Vagina (tissue), 2 donors: ENCODE data around the gene XKRX. TPM values are rescaled to one million over a fixed set of nuclear protein-coding genes. Genes with fewer than 3 reads are reported as not detected.

Source experiments
- DNase-seq, 2 donors: peaks; one replicate each; pipeline ENCODE4 v3.0.0-alpha.2; 2017; ENCODE audit errors: extremely low spot score in 2 of 2
- H3K27ac ChIP-seq: fragments of 200-600 bp; sonication (generic); one replicate; pipeline ENCODE4 v1.5.1; 2019
- H3K27me3 ChIP-seq: fragments of 200-600 bp; sonication (generic); one replicate; pipeline ENCODE4 v1.5.1; 2019
- H3K36me3 ChIP-seq, 2 donors: fragments of 200-600 bp; sonication (generic); one replicate each; pipeline ENCODE4 v1.5.1; 2017 to 2019
- H3K4me1 ChIP-seq: fragments of 200-600 bp; sonication (generic); one replicate; pipeline ENCODE4 v1.5.1; 2019
- H3K4me3 ChIP-seq, 2 donors: fragments of 200-600 bp; sonication (generic); 1 replicate in 1 of 2; 2 replicates in 1 of 2; pipeline ENCODE4 v1.5.1; 2016 to 2019
- H3K9me3 ChIP-seq: fragments of 200-600 bp; sonication (generic); one replicate; pipeline ENCODE4 v1.5.1; 2019
- POLR2A ChIP-seq, 2 donors: fragments of 450-650 bp; IDR thresholded peaks; one replicate each; pipeline ENCODE4 v1.6.1; 2017; ENCODE audit warnings: antibody characterized with exemption in 2 of 2, mild to moderate bottlenecking in 2 of 2, moderate library complexity in 2 of 2
- POLR2AphosphoS5 ChIP-seq, 2 donors: sonication (generic); formaldehyde crosslinking; IDR thresholded peaks; one replicate each; pipeline ENCODE4 v1.9.0; 2017; ENCODE audit warnings: antibody characterized with exemption in 2 of 2, mild to moderate bottlenecking in 2 of 2, low read depth in 1 of 2; ENCODE audit not compliant: insufficient read depth in 1 of 2
- intact Hi-C: fragments of 100-400 bp; cut with DNase I; formaldehyde crosslinking; loops from one replicate; pipeline ENCODE4 v1.15.1; 2023
- total RNA-seq: library from RNA; depleted of rRNA; stranded (reverse); fragments of >200 nt; gene quantifications from one replicate; pipeline ENCODE4 v1.2.3, GENCODE V29; 2016
- TF ChIP-seq, protein P1 (sequence below), 3 experiments: fragments of 450-650 bp in 2 of 3; fragments of 200-600 bp in 1 of 3; sonication (generic) in 1 of 3; IDR thresholded peaks; one replicate each; pipeline ENCODE4 v1.5.1; 2017 to 2019; ENCODE audit warnings: antibody characterized with exemption in 3 of 3, mild to moderate bottlenecking in 2 of 3, moderate library complexity in 2 of 3

XKRX gene
- total RNA-seq, 1 donor from 2014 or later = 0.74 TPM

DNA sequence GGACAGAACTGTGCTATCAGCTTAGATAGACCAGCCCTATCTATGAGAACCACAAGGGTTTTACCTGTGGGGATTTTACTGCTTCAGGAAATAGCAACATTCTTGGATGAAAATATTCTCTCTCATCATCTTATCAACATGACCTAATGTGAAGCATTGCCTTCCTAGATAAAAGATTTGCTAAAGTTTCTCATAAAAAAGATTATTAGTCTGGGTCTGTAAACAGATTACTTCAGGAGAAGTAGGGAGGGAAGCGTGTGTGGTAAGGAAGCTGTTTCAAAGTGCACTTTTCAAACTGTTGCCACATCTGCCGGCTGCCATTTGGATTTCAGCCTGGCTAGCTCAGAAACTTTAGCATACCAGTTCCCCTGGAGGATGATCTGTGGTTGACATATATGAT is 54.4 kb downstream of the XKRX start, which contains the start of gene NOX1:
Gene NOX1 (minus strand): TSS at position 35 of the 400 bp plus-strand sequence. CDS start 220 bp downstream, outside the sequence.
- intact Hi-C loops = no loop called here
- no peak for DNase-seq
- Histone ChIP-seq H3K4me1 (no peaks in the 10 kb centered on the region), H3K27ac (no peak within 1 kb of the TSS), H3K4me3 (no peak within 1 kb of the TSS), H3K27me3 (no peaks in the 10 kb centered on the region), H3K9me3 (no peaks in the 10 kb centered on the region), H3K36me3 (no peaks in the 10 kb centered on the region)
- TF ChIP-seq POLR2AphosphoS5 (IDR thresholded peaks at IDR 0.05; ENCODE audit: insufficient read depth in 1 of 2, low read depth in 1 of 2) = no peak
- no peak for TF ChIP-seq POLR2A (IDR thresholded peaks at IDR 0.05)
- TF ChIP-seq, protein P1, sequence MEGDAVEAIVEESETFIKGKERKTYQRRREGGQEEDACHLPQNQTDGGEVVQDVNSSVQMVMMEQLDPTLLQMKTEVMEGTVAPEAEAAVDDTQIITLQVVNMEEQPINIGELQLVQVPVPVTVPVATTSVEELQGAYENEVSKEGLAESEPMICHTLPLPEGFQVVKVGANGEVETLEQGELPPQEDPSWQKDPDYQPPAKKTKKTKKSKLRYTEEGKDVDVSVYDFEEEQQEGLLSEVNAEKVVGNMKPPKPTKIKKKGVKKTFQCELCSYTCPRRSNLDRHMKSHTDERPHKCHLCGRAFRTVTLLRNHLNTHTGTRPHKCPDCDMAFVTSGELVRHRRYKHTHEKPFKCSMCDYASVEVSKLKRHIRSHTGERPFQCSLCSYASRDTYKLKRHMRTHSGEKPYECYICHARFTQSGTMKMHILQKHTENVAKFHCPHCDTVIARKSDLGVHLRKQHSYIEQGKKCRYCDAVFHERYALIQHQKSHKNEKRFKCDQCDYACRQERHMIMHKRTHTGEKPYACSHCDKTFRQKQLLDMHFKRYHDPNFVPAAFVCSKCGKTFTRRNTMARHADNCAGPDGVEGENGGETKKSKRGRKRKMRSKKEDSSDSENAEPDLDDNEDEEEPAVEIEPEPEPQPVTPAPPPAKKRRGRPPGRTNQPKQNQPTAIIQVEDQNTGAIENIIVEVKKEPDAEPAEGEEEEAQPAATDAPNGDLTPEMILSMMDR (IDR thresholded peaks at IDR 0.05) = no peak

DNA sequence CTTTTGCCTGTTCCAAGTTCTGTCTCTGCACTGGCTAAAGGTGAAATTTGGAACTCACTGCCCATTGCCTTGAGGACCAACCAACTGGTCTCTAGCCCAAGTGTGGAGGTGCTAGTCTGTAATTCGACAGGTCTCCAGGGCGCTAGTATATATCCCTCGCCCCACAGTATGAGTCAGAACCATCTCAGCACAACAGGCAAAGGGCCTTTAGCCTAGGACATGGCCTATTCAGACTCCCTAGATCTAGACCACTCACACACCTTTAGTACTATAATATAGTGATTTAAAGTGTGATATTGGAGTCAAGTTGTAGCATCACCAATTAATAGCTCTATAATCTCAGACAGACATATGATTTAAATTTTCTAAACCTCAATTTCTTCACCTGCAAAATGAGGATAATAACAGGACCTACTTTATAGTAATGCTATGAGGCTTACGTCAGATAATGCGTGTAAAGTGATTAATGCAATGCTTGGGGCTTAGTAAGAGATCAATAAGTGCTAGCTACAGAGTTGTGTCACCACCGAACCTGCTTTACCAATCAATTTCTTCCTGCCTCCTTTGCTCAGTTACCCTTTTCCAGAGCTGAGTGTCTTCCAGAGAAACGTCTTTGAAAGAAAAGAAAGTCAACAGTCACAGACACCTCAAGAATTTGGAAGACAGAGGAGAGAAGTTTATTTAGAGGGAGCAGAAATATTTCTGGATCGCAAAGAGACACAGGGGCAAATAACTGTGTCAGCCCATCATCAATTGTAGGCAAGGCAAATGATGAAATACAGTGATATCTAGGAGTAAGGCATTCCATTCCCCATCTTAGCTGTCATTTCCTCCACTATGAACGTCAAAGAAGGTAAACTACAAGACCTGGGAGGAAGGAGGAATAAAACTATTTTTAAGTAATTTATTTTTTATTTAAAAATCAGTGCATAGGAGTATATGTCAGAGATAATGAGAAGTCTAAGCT is 56.8 kb downstream of the XKRX start:
- H3K36me3 ChIP-seq = no peaks in the 10 kb centered on the region
- intact Hi-C loops = no loop called here
- H3K27me3 ChIP-seq = no peaks in the 10 kb centered on the region
- no peaks in the 10 kb centered on the region for H3K9me3 ChIP-seq
- DNase-seq = no peak
- TF ChIP-seq POLR2AphosphoS5 (IDR thresholded peaks at IDR 0.05; ENCODE audit: insufficient read depth in 1 of 2, low read depth in 1 of 2) (no peak), POLR2A (IDR thresholded peaks at IDR 0.05) (no peak)
- TF ChIP-seq, protein P1 (IDR thresholded peaks at IDR 0.05) = no peak
- H3K27ac ChIP-seq = no peak overlapping the region
- H3K4me1 ChIP-seq = no peaks in the 10 kb centered on the region
- no peak overlapping the region for H3K4me3 ChIP-seq

DNA sequence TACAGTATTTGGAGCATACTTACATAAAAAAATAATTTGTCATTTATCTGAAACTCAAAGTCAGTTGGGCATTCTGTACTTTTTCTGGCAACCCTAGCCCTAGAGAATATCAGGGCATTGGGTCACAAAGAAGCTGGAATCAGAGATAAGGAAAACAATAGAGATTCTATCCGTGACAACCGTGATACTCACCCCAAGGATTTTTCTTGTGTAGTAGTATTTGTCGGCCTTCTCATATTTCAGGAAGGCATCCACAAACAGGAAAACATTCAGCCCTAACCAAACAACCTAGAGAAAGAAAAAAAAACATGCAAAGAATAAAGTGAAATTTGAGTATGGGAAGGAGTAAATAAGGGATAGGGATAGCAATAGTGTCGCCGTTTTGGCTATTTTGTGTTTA is 58.2 kb downstream of the XKRX start:
- DNase-seq = no peak
- Histone ChIP-seq H3K4me1 (no peaks in the 10 kb centered on the region), H3K9me3 (no peaks in the 10 kb centered on the region), H3K27me3 (no peaks in the 10 kb centered on the region), H3K4me3 (no peak overlapping the region), H3K36me3 (no peaks in the 10 kb centered on the region), H3K27ac (no peak overlapping the region)
- intact Hi-C loops = no loop called here
- no peak for TF ChIP-seq POLR2A (IDR thresholded peaks at IDR 0.05)
- TF ChIP-seq, protein P1 (IDR thresholded peaks at IDR 0.05) = no peak
- TF ChIP-seq POLR2AphosphoS5 (IDR thresholded peaks at IDR 0.05; ENCODE audit: insufficient read depth in 1 of 2, low read depth in 1 of 2) = no peak

DNA sequence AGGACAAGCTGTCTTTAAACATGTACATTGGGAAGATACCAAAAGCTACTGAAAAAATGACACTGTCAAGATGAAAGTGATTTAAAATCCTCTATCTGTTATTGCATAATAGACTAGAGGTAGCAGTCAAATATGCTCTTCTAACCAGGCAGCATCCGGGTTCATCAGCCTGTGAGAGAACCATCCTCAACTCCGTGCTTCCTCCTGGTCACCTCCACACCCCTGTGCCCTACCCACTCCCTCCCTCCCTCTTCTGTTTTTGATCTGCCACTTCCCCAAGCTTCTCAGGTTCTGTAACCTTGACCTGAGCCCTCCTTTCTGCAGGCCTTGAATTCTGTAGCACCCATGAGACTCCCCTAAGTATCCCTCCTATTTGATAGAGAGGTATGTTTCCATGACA is 60.4 kb downstream of the XKRX start:
- no peak overlapping the region for H3K4me3 ChIP-seq
- no peak overlapping the region for H3K27ac ChIP-seq
- TF ChIP-seq POLR2AphosphoS5 (IDR thresholded peaks at IDR 0.05; ENCODE audit: insufficient read depth in 1 of 2, low read depth in 1 of 2) (no peak), POLR2A (IDR thresholded peaks at IDR 0.05) (no peak)
- TF ChIP-seq, protein P1 (IDR thresholded peaks at IDR 0.05) = no peak
- no peaks in the 10 kb centered on the region for H3K4me1 ChIP-seq
- H3K9me3 ChIP-seq = no peaks in the 10 kb centered on the region
- no peaks in the 10 kb centered on the region for H3K27me3 ChIP-seq
- intact Hi-C loops = no loop called here
- H3K36me3 ChIP-seq = no peaks in the 10 kb centered on the region
- no peak for DNase-seq
